Epidermal melanocyte (primary cell): Measurements from ENCODE around the gene SPIB.
"Not testable (repeated sequence)": the region's sequence is repeated elsewhere in the genome, so short reads cannot be mapped to it uniquely, and the experiment has no call there.

Experiments
- DNase-seq: peaks from one replicate; pipeline ENCODE4 v3.0.0; 2011; ENCODE audit warnings: low spot score; ENCODE audit not compliant: insufficient read length

Gene SPIB

DNA sequence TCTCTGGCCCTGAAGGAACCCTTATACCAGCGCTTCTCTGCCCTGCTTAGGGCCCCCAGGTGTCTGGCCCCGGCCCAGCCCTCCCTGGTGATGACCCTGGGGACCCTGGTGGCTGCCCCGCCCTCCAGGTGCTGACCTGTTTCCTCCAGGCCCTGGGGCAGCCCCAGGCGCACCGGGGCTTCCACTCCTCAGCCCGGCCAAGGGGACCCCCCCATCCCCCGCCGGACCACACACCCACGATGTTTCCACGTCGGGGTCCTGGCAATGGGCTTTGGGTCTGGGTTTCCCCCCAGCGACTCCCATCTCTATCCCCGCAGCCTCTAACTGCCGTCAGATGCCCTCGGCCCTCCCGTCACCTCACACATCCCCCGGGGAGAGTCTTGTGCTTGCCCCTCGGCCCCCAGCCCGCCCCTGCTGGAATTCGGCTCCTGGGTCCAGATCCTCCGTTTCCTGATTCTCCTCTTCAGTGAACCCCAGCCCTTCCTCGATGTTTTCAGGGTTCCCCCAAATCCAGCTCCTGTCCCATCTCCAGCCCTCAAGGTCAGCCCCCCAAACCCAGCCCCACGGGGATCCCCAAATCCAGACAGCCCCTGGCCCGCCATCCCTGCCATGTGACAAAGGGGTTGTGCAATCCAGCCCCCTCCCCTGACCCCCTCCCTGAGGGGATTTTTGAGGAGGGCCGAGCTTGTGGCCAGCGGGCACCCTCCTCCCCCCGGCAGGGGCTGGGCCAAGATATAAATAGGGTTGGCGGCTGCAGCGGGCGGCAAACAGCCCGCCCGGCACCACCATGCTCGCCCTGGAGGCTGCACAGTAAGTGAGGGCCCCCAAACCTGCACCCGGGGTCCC is at the start of gene SPIB:
SPIB (plus strand) TSS at position 763 of the 846 bp plus-strand sequence; CDS start at position 788, 25 bp downstream.
- no peak for DNase-seq

DNA sequence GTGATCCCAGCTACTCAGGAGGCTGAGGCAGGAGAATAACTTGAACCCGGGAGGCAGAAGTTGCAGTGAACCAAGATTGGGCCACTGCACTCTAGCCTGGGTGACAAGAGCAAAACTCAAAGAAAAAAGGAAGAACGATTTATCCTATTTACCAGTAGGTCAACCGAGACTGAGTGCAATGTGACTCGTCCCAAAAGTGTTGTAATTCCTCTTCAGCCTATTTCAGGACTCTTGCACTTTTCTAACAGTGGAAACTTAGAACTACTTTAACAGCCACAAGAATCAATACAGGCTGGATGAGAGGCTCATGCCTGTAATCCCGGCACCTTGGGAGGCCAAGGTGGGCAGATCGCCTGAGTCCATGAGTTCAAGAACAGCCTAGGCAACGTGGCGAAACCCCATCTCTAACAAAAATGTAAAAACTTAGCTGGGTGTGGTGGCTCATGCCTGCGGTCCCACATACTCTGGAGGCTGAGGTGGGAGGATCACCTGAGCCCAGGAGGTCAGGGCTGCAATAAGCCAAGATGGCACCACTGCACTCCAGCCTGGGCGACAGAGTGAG is 46.7 kb upstream of the SPIB start:
- DNase-seq = no peak

DNA sequence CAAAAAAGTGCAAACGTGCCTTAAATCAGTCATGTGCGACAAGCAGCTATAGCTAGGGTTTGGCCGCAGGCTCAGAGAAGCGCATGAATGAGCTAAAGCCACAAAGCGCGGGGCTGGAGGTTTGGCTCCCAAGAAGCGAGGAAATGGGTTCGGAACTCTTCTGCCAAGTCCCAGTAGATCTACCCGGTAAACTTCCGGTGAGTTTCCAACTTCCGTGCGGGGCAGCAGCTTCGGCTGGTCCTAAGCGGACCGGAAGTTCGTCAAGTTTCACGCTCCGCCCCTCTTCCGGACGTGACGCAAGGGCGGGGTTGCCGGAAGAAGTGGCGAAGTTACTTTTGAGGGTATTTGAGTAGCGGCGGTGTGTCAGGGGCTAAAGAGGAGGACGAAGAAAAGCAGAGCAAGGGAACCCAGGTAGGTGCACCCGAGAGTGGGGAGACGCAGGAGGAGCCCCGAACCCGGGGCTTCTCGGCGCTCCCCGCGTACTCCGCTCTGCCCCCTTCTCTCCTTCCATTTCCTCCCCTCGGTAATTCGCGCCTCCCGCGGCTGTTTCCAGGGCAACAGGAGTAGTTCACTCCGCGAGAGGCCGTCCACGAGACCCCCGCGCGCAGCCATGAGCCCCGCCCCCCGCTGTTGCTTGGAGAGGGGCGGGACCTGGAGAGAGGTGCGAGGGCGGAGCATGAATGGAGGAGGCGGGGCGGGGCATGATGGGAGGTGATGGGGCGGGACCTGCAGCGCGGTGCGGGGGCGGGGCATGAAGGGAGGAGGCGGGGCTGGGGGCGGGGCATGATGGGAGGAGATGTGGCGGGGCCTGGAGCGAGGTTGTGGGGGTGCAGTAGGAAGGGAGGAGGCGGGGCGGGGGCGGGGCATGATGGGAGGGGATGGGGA is 42.3 kb upstream of the SPIB start, which contains the start of gene NR1H2:
NR1H2 (plus strand) TSS at position 292 of the 885 bp plus-strand sequence. CDS start 1,149 bp downstream, outside the sequence.
- peak; percentile 87 for DNase-seq

DNA sequence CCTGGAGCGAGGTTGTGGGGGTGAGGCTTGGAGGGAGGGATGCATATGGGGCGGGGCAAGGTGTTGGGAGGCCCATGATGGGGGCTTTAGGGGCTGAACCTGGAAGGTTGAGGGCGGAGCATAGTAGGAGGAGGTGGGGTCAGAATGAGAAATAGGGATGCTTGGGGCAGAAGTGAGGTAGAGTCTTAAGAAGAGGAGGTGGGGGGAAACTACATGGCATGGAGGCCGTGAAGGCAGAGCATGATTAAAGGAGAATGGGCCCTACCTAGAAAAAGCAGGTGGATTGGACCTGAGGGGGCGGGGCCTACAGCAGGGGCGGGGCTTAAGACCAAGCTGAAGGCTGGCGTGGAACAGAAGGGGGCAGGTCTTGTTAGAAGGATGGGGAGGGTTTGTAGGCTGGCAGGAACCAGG is 41.7 kb upstream of the SPIB start:
- DNase-seq = no peak

DNA sequence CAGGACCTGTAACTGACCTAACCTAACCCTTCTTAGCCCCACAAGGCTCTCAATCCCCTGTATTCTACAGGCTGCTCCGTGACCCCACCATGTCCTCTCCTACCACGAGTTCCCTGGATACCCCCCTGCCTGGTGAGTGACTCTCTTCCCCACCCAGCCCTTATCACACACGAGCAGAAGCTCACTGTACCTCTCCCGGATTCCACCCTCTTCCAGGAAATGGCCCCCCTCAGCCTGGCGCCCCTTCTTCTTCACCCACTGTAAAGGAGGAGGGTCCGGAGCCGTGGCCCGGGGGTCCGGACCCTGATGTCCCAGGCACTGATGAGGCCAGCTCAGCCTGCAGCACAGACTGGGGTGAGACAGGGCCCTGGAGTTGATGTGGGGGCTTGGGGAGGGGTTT is 41.2 kb upstream of the SPIB start:
- no peak for DNase-seq

DNA sequence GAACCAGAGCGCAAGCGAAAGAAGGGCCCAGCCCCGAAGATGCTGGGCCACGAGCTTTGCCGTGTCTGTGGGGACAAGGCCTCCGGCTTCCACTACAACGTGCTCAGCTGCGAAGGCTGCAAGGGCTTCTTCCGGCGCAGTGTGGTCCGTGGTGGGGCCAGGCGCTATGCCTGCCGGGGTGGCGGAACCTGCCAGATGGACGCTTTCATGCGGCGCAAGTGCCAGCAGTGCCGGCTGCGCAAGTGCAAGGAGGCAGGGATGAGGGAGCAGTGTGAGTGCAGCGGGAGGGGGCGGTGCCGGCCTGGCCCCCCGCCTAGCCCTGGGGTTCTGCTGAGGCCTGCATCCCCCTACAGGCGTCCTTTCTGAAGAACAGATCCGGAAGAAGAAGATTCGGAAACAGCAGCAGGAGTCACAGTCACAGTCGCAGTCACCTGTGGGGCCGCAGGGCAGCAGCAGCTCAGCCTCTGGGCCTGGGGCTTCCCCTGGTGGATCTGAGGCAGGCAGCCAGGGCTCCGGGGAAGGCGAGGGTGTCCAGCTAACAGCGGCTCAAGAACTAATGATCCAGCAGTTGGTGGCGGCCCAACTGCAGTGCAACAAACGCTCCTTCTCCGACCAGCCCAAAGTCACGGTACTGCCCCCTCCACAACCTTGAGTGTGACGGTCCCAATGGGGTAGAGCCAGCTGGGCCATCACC is 40.4 kb upstream of the SPIB start:
- no peak for DNase-seq

DNA sequence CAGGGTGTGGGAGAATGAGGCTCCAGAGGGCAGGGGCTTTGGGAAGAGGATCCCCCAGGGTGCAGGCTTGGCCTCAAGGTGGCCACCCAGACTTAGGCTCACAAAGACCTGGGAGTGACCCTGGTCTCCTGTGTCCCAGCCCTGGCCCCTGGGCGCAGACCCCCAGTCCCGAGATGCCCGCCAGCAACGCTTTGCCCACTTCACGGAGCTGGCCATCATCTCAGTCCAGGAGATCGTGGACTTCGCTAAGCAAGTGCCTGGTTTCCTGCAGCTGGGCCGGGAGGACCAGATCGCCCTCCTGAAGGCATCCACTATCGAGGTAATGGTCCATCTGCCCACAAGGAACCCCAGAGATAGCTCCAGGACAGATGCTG is 39.9 kb upstream of the SPIB start:
- no peak for DNase-seq

DNA sequence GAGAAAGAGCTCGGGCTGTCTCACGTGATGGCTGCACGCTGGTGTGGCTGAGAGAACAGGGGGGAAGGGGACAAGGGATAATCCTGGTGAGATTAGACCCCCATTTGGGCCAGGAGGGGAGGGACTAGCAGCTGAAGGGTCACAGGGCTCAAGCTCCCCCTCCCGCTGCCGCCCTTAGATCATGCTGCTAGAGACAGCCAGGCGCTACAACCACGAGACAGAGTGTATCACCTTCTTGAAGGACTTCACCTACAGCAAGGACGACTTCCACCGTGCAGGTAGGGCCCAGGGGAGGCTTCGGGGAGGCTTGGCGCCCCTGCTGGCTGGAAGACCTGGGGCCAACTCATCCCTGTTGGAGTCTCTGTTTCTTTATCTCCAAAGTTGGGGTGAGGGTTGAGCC is 39.1 kb upstream of the SPIB start:
- DNase-seq = no peak

DNA sequence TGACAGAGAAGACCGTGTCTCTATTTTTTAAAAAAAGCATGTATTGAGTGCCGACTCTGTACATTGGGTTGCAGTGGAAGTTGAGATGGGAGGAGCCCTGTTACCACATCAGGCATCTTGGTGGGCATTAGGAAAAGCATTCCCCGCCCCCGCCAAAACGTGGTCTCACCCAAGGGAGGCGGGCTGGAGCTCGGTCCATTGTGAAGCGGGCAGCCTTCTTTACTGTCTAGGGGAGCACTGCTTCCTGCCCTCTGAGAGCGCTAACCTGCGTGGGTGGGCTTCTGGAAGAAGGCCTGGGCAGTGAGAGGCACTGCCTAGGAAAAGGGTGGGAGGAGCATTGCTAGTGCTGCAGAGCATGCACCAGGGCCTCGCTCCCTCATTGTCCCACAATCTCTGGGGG is 38.6 kb upstream of the SPIB start:
- no peak for DNase-seq

DNA sequence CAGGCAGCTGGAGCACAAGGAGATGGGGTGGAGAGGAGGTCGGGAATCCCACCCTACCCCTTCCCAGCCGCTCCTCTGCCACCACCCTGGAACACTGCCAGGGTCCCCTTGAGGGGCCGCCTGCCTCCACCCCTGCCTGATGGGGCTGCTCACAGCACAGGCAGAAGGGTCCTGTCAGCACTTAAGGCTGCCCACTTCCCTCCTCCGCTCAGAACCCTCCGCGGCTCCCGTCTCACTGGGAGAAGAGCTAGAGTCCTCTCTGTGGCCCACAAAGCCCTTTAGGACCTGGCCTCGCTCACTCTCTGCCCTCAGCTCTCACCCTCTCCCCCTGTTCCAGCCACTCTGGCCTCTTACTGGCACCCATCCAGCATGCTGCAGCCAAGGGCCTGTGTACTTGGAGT is 38.0 kb upstream of the SPIB start:
- no peak for DNase-seq

DNA sequence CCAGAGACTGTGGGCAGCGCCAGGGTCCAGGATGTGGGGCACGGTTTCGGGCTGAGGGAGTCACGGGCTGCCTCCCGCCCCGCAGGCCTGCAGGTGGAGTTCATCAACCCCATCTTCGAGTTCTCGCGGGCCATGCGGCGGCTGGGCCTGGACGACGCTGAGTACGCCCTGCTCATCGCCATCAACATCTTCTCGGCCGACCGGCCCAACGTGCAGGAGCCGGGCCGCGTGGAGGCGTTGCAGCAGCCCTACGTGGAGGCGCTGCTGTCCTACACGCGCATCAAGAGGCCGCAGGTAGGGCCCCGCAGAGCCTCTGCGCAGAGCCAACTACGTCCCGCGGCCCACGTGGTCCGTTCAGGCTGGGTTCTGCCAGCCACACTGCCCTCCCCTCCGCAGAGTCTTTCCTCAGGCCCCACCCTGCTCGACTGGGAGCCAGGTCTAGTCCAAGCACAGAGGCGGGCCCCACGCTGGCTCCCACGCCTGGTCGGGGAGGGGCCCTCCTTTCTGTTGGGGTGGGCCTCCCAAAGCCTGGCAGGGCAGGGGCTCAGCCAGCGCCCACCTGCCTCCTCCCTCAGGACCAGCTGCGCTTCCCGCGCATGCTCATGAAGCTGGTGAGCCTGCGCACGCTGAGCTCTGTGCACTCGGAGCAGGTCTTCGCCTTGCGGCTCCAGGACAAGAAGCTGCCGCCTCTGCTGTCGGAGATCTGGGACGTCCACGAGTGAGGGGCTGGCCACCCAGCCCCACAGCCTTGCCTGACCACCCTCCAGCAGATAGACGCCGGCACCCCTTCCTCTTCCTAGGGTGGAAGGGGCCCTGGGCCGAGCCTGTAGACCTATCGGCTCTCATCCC is 36.6 kb upstream of the SPIB start:
- DNase-seq = no peak

DNA sequence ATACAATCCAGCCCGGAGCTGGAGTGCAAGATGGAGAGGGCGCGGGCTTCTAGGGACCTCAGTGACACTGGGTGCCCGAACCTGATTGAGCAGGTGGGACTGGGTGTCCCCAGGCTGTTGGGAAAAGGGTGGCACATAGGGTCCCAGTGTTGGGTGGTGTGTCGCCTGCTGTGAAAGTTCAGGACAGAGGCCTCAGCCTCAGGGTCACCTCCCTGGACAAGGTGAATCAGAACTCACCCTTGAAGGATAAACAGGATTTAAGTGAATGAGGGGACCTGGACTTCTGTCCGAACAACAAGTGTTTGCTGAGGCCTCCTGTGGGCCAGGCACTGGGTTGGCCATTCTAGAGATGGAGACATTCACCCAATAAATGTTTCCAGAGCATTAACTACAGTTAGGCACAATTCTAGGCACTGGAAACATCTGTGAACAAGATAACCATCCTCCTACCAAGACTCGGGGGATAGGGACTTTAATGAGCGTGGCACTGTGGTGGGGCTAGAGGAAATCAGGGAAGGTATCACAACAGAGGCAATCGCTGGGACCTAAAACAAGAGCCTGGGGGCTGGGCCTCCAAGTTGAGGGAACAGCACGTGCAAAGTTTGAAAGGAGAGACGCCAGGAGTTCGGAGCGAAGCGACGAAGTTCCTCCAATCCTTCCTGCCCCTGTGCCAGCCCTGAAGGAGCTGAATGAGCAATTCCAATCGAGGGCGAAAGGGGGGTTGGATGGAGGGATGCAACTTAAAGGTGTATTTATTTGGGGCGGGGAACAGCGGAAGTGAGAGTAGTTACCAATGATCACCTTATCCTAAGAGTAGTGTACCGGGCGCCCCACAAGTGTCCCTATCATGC is 35.5 kb upstream of the SPIB start:
- DNase-seq = no peak

DNA sequence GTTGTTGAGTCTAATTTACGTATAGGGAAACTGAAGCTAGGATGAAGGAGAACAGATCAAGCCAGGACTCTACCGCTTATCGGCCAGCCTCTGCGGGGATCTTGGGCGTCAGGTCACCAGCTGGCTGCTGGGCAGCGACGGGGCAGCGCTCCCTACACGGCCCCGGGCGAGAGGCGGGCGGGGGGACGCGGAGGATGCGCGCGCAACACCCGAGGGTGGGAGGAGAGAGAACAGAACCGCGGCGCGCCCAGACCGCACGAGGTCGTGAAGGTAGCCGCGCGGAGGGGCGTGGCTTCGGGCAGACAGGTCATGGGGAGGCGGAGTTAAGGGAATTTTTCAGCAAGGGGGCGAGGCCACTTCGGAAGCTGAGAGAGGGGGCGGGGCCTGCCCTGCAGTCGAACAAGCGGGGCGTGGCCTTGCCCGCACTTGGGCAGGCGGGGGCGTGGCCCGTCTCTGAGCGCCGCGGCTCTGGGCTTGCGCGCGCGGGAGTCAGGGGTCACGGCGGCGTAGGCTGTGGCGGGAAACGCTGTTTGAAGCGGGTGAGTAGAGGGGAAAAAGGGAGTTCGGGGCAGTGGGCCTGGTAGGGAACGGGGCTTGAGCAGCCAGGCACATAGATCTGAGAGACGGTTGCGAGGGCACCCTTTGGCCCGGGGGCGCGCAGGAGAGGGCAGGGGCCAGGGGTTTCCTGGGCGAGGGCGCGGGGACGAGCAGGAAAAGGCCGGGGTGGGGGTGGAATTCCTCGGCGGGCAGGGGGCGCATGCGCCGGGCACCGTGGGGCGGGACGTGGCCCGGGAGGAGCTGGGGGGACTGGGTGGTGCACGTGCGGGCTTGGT is 34.7 kb upstream of the SPIB start, which contains the start of gene POLD1:
POLD1 (plus strand) TSS at position 496 of the 833 bp plus-strand sequence. CDS start 14,505 bp downstream, outside the sequence.
- peak; percentile 96 for DNase-seq

DNA sequence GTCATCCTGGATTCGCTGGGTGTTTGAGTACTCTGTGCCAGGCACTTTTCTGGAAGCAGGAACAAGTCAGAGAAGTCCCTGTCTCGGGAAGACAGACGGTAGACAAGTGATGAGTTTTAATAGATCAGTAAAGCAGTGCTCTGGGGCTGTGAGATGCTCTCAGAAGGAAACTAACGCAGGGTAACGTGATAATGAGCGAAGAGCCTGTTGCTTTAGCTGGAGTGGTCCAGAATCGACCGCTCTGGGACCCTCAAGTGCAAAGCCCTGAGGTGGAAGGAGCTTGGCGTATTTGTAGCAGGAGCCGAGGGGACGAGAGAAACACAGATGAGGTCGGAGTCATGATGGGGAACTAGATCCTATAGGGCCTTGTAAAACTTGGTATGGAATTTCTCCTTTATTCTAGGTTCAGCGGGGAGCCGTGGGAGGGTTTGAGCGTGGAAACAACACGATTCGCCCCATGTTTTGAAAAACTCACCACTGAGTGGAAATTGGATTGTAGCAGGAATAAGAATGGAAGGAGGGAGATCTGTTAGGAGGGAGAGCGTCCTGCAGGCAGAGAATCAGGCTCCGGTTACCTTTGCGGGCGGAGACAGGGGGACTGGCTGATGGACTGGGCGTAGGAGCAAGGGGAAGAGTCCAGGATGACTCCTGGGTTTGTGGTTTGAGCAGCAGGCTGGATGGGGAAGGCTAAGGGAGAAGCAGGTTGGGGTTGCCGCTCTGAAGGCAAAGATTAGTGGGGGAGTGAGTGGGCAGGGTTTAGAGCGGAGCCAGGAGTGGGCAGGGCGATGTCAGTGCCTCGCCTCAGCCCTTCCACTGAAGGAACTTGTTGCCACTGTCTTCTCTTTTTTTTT is 33.8 kb upstream of the SPIB start:
- DNase-seq = no peak

DNA sequence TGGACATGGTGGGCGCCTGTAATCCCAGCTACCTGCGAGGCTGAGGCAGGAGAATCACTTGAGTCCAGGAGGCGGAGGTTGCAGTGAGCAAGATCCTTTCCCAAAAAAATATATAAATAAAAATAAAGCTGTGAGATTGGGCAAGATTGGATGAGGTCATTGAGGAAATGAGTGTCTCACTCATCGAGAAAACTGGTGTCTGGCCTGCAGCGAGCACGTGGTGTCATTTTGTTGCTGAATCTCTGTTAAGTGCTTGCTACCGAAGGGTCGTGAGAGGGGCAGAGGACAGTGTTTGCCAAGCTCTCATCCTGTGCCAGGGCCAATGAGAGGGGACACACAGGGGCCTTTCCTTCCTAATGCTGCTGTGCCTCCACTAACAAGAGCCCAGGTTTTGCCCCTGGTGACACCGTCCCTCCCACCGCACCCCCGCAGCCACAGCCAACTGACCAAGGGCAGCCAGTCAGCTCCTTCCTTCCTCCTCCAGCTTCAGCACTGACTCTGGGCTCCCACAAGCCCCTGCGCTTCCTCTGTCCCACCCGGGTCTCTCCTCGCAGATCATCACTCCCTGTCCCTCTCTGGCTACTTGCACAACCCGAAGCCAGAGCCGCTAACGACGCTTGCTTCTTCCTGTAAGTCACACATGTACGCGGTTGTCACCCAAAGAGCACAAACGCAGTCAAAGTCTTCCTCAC is 31.4 kb upstream of the SPIB start:
- no peak for DNase-seq

DNA sequence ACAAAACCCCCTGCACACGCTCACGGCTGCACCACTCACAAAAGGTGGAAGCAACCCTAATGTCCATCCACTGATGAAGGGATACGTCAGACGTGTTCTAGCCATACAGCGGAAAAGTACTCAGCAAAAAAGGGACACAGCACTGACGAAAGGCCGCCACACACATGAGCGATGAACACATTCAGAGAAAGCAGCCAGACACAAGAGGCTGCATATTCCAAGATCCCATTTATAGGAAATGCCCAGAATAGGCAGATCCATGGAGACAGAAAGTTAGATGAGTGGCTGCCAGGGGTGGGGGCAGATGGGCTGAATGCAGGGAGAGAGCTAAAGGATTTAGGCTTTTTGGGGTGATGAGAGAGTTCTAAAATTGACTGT is 30.9 kb upstream of the SPIB start:
- DNase-seq = no peak

DNA sequence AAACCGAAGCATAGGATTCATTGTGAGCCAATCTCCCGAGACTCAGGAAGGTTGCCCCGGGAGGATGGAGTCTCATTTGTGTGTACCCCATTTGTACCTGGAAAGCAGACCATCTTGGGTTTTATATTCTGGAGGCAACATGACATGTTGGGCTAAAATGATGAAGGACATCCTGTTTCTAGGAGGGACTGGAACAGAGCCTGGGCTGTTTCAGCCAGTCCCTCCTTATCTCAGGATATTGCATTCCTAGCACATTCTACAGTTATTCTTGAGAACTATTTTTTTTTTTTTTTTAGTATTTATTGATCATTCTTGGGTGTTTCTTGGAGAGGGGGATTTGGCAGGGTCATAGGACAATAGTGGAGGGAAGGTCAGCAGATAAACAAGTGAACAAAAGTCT is 28.4 kb upstream of the SPIB start:
- not testable (repeated sequence) for DNase-seq
